ENCODE measurements around the gene RSRC1. TPM values are rescaled to one million over a fixed set of nuclear protein-coding genes. Genes with fewer than 3 reads are reported as not detected.
A peak's percentile ranks its signal among the peaks of the same experiment; 100 is the strongest.

Gene RSRC1
- total RNA-seq, 1 experiment from 2014 or later = 37.9 TPM

DNA sequence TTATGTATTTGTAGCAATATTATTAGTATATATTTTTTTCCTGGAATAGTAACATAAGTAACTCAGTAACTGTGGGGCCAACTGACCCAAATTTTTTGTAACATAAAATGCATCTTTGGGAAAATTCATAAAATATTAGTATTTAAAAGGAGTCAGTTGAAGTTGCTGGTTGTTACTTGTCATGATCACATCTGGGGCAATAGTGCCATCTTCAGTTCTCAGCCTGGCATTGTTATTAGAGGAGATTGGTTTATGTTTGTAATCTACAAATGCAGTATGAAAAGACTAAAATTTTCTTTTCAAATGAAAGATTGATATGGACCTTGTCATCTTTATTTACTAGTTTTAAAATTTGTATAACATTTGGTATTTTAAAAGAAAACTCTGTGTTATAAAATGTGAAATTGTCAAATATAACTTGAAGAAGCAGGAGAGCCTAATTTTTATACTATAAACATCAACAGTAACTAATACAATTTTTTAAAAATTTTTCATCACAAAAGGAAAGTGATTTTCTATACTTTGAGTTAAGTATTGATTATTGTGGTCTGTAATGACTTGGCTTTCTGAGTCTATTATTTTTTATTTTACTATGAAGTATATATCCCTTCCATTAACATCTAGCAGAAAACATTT is 422.3 kb downstream of the RSRC1 start:
- Histone ChIP-seq H2BK120ac (ENCODE audit: low read depth, low read length, poor library complexity, severe bottlenecking) (no peak overlapping the region), H4K91ac (ENCODE audit: insufficient read length, low read depth, low read length) (no peak overlapping the region), H3K23ac (ENCODE audit: insufficient read length, low read depth, low read length) (no peak overlapping the region), H3T11ph (ENCODE audit: low read length) (no peak overlapping the region), H3K18ac (ENCODE audit: insufficient read length, low read depth, low read length) (no peak overlapping the region), H2AFZ (ENCODE audit: low read length) (no peak overlapping the region), H3K14ac (ENCODE audit: insufficient read depth, low read length) (no peak overlapping the region), H3K4ac (ENCODE audit: low read depth, low read length) (no peak overlapping the region), H3K9ac (ENCODE audit: extremely low read depth, insufficient read length, low read length) (no peak overlapping the region), H3K56ac (ENCODE audit: insufficient read length, low read depth, low read length) (no peak overlapping the region), H2BK5ac (ENCODE audit: insufficient read length, low read length) (no peak overlapping the region), H3K4me1 (ENCODE audit: insufficient read depth, low read length) (no peaks in the 10 kb centered on the region), H3K79me2 (ENCODE audit: insufficient read depth, low read length) (no peaks in the 10 kb centered on the region), H2BK15ac (ENCODE audit: low read depth, low read length) (no peak overlapping the region), H3K23me2 (ENCODE audit: insufficient read length, low read depth, low read length, poor library complexity, severe bottlenecking) (no peaks in the 10 kb centered on the region), H4K20me1 (ENCODE audit: control insufficient read depth, insufficient read depth, insufficient read length) (no peaks in the 10 kb centered on the region), H4K8ac (replicated peaks; ENCODE audit: insufficient read length, low read depth, low read length) (no peak overlapping the region), H2BK20ac (ENCODE audit: low read depth, low read length, poor library complexity, severe bottlenecking) (no peak overlapping the region), H3K79me1 (ENCODE audit: insufficient read depth, low read depth, low read length, poor library complexity, severe bottlenecking) (no peaks in the 10 kb centered on the region), H4K5ac (ENCODE audit: insufficient read length, low read depth, low read length) (no peak overlapping the region), H3K4me2 (ENCODE audit: insufficient read depth, insufficient read length, low read length) (no peak overlapping the region), H3K27me3 (ENCODE audit: insufficient read depth, low read length) (no peaks in the 10 kb centered on the region), H3K9me3 (ENCODE audit: control insufficient read depth, low read depth, low read length) (no peaks in the 10 kb centered on the region), H2BK12ac (ENCODE audit: insufficient read length, low read depth, low read length) (no peak overlapping the region), H2AK5ac (ENCODE audit: insufficient read length, low read length) (no peak overlapping the region), H3K27ac (ENCODE audit: insufficient read length, low read depth, low read length) (no peak overlapping the region)
- Mint-ChIP-seq H3K9me3 (no peaks in the 10 kb centered on the region), H3K36me3 (ENCODE audit: insufficient read depth in 1 of 3, low read depth in 3 of 3) (no peaks in the 10 kb centered on the region), H3K4me3 (no peak overlapping the region), H3K27ac (no peak overlapping the region), H3K27me3 (ENCODE audit: low read depth) (no peaks in the 10 kb centered on the region), H3K4me1 (0 out of 4 replicates have a peak, but pooled peaks cover 0 to 3% of the 10 kb centered on the region in 2 experiments)
- TF ChIP-seq, protein P1, sequence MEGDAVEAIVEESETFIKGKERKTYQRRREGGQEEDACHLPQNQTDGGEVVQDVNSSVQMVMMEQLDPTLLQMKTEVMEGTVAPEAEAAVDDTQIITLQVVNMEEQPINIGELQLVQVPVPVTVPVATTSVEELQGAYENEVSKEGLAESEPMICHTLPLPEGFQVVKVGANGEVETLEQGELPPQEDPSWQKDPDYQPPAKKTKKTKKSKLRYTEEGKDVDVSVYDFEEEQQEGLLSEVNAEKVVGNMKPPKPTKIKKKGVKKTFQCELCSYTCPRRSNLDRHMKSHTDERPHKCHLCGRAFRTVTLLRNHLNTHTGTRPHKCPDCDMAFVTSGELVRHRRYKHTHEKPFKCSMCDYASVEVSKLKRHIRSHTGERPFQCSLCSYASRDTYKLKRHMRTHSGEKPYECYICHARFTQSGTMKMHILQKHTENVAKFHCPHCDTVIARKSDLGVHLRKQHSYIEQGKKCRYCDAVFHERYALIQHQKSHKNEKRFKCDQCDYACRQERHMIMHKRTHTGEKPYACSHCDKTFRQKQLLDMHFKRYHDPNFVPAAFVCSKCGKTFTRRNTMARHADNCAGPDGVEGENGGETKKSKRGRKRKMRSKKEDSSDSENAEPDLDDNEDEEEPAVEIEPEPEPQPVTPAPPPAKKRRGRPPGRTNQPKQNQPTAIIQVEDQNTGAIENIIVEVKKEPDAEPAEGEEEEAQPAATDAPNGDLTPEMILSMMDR (conservative IDR thresholded peaks at IDR 0.05) = peak; percentile 69
- no peak for DNase-seq
